GM12878 (cell line): ENCODE data around the gene KLHL22.

Experiments
- MAX ChIP-seq: IDR thresholded peaks from 2 replicates; pipeline ENCODE4 v1.6.1; 2012; ENCODE audit warnings: low read depth, low read length, improper control_type of control experiment
- SP1 ChIP-seq: IDR thresholded peaks from one replicate; pipeline ENCODE4 v1.6.1; 2011; ENCODE audit warnings: low read depth, low read length
- SRF ChIP-seq, 2 experiments: IDR thresholded peaks; 2 replicates each; pipeline ENCODE4 v1.6.1; 2011; ENCODE audit warnings: low read depth in 2 of 2, low read length in 2 of 2, mild to moderate bottlenecking in 1 of 2, moderate library complexity in 1 of 2
- TAF1 ChIP-seq: IDR thresholded peaks from 2 replicates; pipeline ENCODE4 v1.6.1; 2011; ENCODE audit warnings: mild to moderate bottlenecking, low read depth, low read length, borderline replicate concordance

DNA sequence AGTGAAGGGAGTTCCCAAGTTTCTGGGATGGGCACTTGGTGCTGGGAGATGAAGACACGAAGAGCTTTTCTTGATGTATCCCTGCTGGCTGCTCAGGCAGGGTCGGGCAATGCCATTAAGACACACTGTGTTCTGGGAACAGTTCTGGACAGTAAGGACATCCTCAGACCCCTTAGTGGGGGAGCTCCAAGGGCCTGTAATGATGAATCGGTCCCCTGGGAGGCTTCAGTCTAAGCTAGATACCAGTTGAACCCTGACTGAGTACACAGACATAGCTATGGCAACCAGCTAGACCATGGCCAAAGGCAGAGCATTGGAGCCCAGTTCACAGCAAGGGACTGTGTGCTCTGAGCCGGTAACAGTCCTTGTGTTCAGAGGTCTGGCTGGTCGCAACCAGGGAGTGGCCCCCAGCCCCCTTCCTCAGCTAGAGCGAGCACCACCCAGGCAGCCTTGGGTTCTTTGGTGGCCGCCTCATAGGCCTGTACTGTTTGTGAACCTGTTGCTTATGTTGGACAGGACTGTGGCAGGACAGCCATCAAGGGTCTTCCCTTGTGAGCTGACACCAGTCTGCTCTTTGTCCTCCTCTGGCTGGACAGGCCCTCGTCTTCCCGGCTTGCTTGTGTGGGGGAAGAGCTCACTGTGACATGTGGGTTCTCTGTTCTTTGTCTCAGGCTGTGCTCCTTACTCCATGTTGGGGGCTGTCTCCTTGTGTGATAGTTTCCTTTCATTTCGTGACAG is 36.8 kb upstream of the KLHL22 start:
- TF ChIP-seq SP1 (no peak), TAF1 (no peak), MAX (no peak), SRF (IDR thresholded peaks at IDR 0.05; ENCODE audit: low read depth in 2 of 2, low read length in 2 of 2) (no peak)
